GM12864 (cell line): ENCODE results near the gene CLDN17.

ENCODE experiments used
- DNase-seq: peaks from one replicate; pipeline ENCODE4 v3.0.0-alpha.2; 2011; ENCODE audit warnings: low read depth
- H3K4me3 ChIP-seq: 2 replicates; pipeline ENCODE4 v1.5.1; 2011; ENCODE audit warnings: mild to moderate bottlenecking, low read depth, low read length, control low read depth
- CTCF ChIP-seq: IDR thresholded peaks from 2 replicates; pipeline ENCODE4 v1.5.1; 2011; ENCODE audit warnings: low read depth, mild to moderate bottlenecking, moderate library complexity, low read length, control low read depth, inconsistent platforms; ENCODE audit errors: missing control alignments

The CLDN17 gene

GRCh38 chr21:30166705-30167104, at the start of gene CLDN17:
Gene CLDN17, minus strand, starts transcription at chr21:30166805. Its CDS starts 188 bp downstream, at chr21:30166617.
- no peak within 1 kb of the TSS for H3K4me3 ChIP-seq
- no peak for TF ChIP-seq CTCF
- no peak for DNase-seq

GRCh38 chr21:30216041-30216723, 49.6 kb upstream of the CLDN17 start, which contains the start of gene CLDN8:
Gene CLDN8, minus strand, starts transcription at chr21:30216097. Its CDS starts 172 bp downstream, at chr21:30215925.
- TF ChIP-seq CTCF: no peak
- DNase-seq: no peak
- no peak within 1 kb of the TSS for H3K4me3 ChIP-seq

- DNase-seq: no peak
- H3K4me3 ChIP-seq: no peak overlapping the region
- TF ChIP-seq CTCF: no peak
Measured at GRCh38 chr21:30211071-30211470, 44.5 kb upstream of the CLDN17 start.

GRCh38 chr21:30209601-30210000, 43.0 kb upstream of the CLDN17 start:
- no peak overlapping the region for H3K4me3 ChIP-seq
- no peak for DNase-seq
- no peak for TF ChIP-seq CTCF

GRCh38 chr21:30207252-30207579, 40.6 kb upstream of the CLDN17 start:
- TF ChIP-seq CTCF: no peak
- no peak overlapping the region for H3K4me3 ChIP-seq
- DNase-seq: no peak

GRCh38 chr21:30206551-30207251, 40.1 kb upstream of the CLDN17 start:
- H3K4me3 ChIP-seq: no peak overlapping the region
- no peak for DNase-seq
- TF ChIP-seq CTCF: no peak
